Calu3 (cell line): ENCODE results near the gene IFT88. TPM values are rescaled to one million over a fixed set of nuclear protein-coding genes. Genes with fewer than 3 reads are reported as not detected.

Experiments
- BruUV-seq: library from RNA; stranded (reverse); fragments of 400-500 nt; replicated peaks from 2 replicates; lab custom pipeline; 2021; lab: Mats Ljungman, UMichigan
- CTCF ChIA-PET: fragments of 300-600 bp; sonication (Branson Sonifier 250); formaldehyde crosslinking; loops from one replicate; lab custom pipeline; 2022; ENCODE audit warnings: antibody characterized with exemption; lab: Charles Lee
- DNase-seq: peaks from one replicate; pipeline ENCODE4 v3.0.0; 2022
- H3K27ac Mint-ChIP-seq: one replicate; pipeline ENCODE4 v1.8.0; 2022; ENCODE audit warnings: mixed read lengths; ENCODE audit not compliant: unreplicated experiment
- H3K27me3 Mint-ChIP-seq: one replicate; pipeline ENCODE4 v1.8.0; 2022; ENCODE audit warnings: mixed read lengths; ENCODE audit not compliant: unreplicated experiment
- H3K36me3 Mint-ChIP-seq: one replicate; pipeline ENCODE4 v1.8.0; 2022; ENCODE audit warnings: mild to moderate bottlenecking, moderate library complexity, mixed read lengths; ENCODE audit not compliant: insufficient read depth, unreplicated experiment
- H3K4me1 Mint-ChIP-seq: one replicate; pipeline ENCODE4 v1.8.0; 2022; ENCODE audit warnings: mild to moderate bottlenecking, low read depth, mixed read lengths; ENCODE audit not compliant: unreplicated experiment
- H3K4me3 Mint-ChIP-seq: one replicate; pipeline ENCODE4 v1.8.0; 2022; ENCODE audit warnings: mild to moderate bottlenecking, low read depth, moderate library complexity, mixed read lengths; ENCODE audit not compliant: unreplicated experiment
- H3K9me3 Mint-ChIP-seq: one replicate; pipeline ENCODE4 v1.8.0; 2022; ENCODE audit warnings: low read depth, mixed read lengths; ENCODE audit not compliant: unreplicated experiment
- intact Hi-C: fragments of 100-400 bp; cut with micrococcal nuclease; formaldehyde crosslinking; loops from one replicate; pipeline ENCODE4 v1.10.0; 2022; ENCODE audit not compliant: unreplicated experiment
- total RNA-seq: library from RNA; stranded (reverse); gene quantifications from 2 replicates; pipeline ENCODE4 v1.2.3, GENCODE V29; 2022
- TF ChIP-seq, protein P1 (sequence below): fragments of 200-600 bp; IDR thresholded peaks from one replicate; pipeline ENCODE4 v1.8.0; 2022; ENCODE audit warnings: antibody characterized with exemption; ENCODE audit not compliant: unreplicated experiment

Gene IFT88
- total RNA-seq, 1 experiment from 2014 or later: 13.6 TPM

- Mint-ChIP-seq H3K4me3 (no peak overlapping the region), H3K36me3 (no peaks in the 10 kb centered on the region), H3K9me3 (no peaks in the 10 kb centered on the region), H3K27me3 (no peaks in the 10 kb centered on the region), H3K27ac (no peak overlapping the region), H3K4me1 (peaks cover 9% of the 10 kb centered on the region)
- intact Hi-C loops: no loop called here
- CTCF ChIA-PET: interaction anchor here (0.6 kb wide), 1 partner anchor 350 kb away, joined by 5 read pairs; no protein-coding TSS in a partner anchor
- DNase-seq: peak; percentile 22
- TF ChIP-seq, protein P1, sequence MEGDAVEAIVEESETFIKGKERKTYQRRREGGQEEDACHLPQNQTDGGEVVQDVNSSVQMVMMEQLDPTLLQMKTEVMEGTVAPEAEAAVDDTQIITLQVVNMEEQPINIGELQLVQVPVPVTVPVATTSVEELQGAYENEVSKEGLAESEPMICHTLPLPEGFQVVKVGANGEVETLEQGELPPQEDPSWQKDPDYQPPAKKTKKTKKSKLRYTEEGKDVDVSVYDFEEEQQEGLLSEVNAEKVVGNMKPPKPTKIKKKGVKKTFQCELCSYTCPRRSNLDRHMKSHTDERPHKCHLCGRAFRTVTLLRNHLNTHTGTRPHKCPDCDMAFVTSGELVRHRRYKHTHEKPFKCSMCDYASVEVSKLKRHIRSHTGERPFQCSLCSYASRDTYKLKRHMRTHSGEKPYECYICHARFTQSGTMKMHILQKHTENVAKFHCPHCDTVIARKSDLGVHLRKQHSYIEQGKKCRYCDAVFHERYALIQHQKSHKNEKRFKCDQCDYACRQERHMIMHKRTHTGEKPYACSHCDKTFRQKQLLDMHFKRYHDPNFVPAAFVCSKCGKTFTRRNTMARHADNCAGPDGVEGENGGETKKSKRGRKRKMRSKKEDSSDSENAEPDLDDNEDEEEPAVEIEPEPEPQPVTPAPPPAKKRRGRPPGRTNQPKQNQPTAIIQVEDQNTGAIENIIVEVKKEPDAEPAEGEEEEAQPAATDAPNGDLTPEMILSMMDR: no peak
- no TSS peak for BruUV-seq
Measured at GRCh38 chr13:20547479-20547908, 19.5 kb upstream of the IFT88 start.

DNA sequence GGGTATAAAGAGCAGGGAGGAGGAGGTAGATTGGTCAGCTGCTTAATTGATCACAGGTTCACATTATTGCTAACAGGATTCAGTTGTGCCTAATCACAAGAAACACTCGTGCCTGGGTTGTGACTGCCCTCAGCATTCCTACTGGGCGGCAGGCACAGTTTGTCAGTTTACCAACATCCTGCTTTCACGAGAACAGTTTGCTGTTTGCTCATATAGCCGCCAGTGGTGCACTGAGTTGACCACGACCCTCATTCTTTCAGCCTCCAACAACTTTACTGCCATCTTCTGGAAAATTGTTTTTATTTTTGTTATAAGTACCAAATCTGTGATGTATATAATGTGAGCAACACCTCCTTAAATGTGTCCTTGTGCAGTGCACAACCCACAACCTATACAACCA, 16.2 kb upstream of the IFT88 start:
- no TSS peak for BruUV-seq
- TF ChIP-seq, protein P1: no peak
- Mint-ChIP-seq H3K4me3 (no peak overlapping the region), H3K9me3 (no peaks in the 10 kb centered on the region), H3K27me3 (no peaks in the 10 kb centered on the region), H3K27ac (no peak overlapping the region), H3K36me3 (no peaks in the 10 kb centered on the region), H3K4me1 (peaks cover 9% of the 10 kb centered on the region)
- CTCF ChIA-PET: no interaction called here
- intact Hi-C loops: no loop called here
- no peak for DNase-seq

DNA sequence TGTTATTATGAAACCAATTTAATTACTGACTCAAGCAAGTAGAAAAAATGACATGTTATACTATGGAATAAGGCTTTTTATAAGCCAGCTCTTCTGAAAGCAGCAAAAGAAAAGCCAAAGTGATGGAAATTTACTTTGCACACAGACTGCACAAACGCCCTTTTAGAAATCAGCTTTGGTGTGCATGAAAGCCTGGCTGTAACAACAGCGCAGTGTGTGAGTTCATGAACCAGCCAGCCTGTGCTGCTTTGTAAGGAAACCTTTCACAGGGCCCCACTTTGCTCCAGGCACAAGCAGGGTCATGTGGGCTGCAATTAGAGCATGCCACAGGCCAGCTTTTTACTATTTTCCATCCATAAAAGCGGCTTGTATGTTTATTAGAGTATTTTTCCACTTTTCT, 13.6 kb upstream of the IFT88 start:
- Mint-ChIP-seq H3K9me3 (no peaks in the 10 kb centered on the region), H3K27ac (no peak overlapping the region), H3K36me3 (no peaks in the 10 kb centered on the region), H3K4me3 (no peak overlapping the region), H3K4me1 (no peaks in the 10 kb centered on the region), H3K27me3 (no peaks in the 10 kb centered on the region)
- intact Hi-C loops: no loop called here
- CTCF ChIA-PET: no interaction called here
- TF ChIP-seq, protein P1: no peak
- no peak for DNase-seq
- no TSS peak for BruUV-seq

GRCh38 chr13:20558982-20559381, 8.0 kb upstream of the IFT88 start:
- Mint-ChIP-seq H3K36me3 (no peaks in the 10 kb centered on the region), H3K27me3 (no peaks in the 10 kb centered on the region), H3K4me3 (no peak overlapping the region), H3K27ac (peak overlapping the region; percentile 42), H3K9me3 (peaks cover 3% of the 10 kb centered on the region), H3K4me1 (peaks cover 28% of the 10 kb centered on the region)
- TF ChIP-seq, protein P1: no peak
- CTCF ChIA-PET: no interaction called here
- no TSS peak for BruUV-seq
- no peak for DNase-seq
- intact Hi-C loops: no loop called here
